Heart left ventricle (tissue), 16 donors: Measurements from ENCODE around the gene HTRA3. TPM values are rescaled to one million over a fixed set of nuclear protein-coding genes. Genes with fewer than 3 reads are reported as not detected.

ENCODE experiments used
- ATAC-seq, 4 donors: fragments of 200-7000 bp; cut with Tn5 transposase; one replicate each; pipeline ENCODE4 v1.9.1; 2020 to 2022; ENCODE audit warnings: moderate library complexity in 4 of 4, mild to moderate bottlenecking in 3 of 4, moderate number of reproducible peaks in 1 of 4
- DNase-seq, 5 donors: peaks; one replicate each; pipeline ENCODE4 v3.0.0-alpha.2; 2020
- H3K27ac ChIP-seq, 12 donors: fragments of 200-600 bp; sonication (generic) in 4 of 12; one replicate each; pipeline versions ENCODE4 v1.5.0 to v1.8.0; 2016 to 2022; ENCODE audit warnings: mild to moderate bottlenecking in 2 of 12
- H3K27me3 ChIP-seq, 9 donors: fragments of 200-600 bp; sonication (generic) in 2 of 9; one replicate each; pipeline versions ENCODE4 v1.5.1 to v1.8.0; 2016 to 2022; ENCODE audit warnings: mild to moderate bottlenecking in 3 of 9
- H3K36me3 ChIP-seq, 9 donors: fragments of 200-600 bp; sonication (generic) in 2 of 9; one replicate each; pipeline versions ENCODE4 v1.5.0 to v1.8.0; 2018 to 2022; ENCODE audit warnings: mild to moderate bottlenecking in 2 of 9
- H3K4me1 ChIP-seq, 12 donors: fragments of 200-600 bp; sonication (generic) in 4 of 12; one replicate each; pipeline versions ENCODE4 v1.5.0 to v1.8.0; 2016 to 2022; ENCODE audit warnings: mild to moderate bottlenecking in 3 of 12
- H3K4me3 ChIP-seq, 12 donors: fragments of 200-600 bp; sonication (generic) in 4 of 12; one replicate each; pipeline versions ENCODE4 v1.5.0 to v1.8.0; 2017 to 2022; ENCODE audit warnings: mild to moderate bottlenecking in 9 of 12, moderate library complexity in 4 of 12
- H3K9me3 ChIP-seq, 12 donors: fragments of 200-600 bp; sonication (generic) in 4 of 12; one replicate each; pipeline versions ENCODE4 v1.5.0 to v1.8.0; 2016 to 2022; ENCODE audit warnings: mild to moderate bottlenecking in 1 of 12
- CTCF ChIP-seq, 12 donors: fragments of 200-600 bp; sonication (generic) in 4 of 12; IDR thresholded peaks; one replicate each; pipeline versions ENCODE4 v1.5.0 to v1.8.0; 2018 to 2022; ENCODE audit warnings: antibody characterized with exemption in 12 of 12, mild to moderate bottlenecking in 5 of 12
- POLR2A ChIP-seq, 2 donors: fragments of 450-650 bp; IDR thresholded peaks; one replicate each; pipeline ENCODE4 v1.6.1; 2017; ENCODE audit warnings: antibody characterized with exemption in 2 of 2, mild to moderate bottlenecking in 2 of 2, moderate library complexity in 2 of 2
- WGBS, 4 donors: extraction: QIAGEN DNeasy Blood & Tissue Kit in 2 of 4; methylation state at CpG; one replicate each; pipeline versions ENCODE4 v1.1.5 to v1.1.7; 2013 to 2018; 5-methylcytosine and 5-hydroxymethylcytosine counted together
- intact Hi-C, 10 donors: fragments of 100-400 bp; cut with DNase I; formaldehyde crosslinking; loops; one replicate each; pipeline versions ENCODE4 v1.11.1 to v1.14.2; 2022
- polyA plus RNA-seq, 2 donors: library from polyadenylated mRNA; stranded (reverse); fragments of 200-250 nt; gene quantifications; one replicate each; pipeline ENCODE4 v1.2.3, GENCODE V29; 2013
- total RNA-seq, 9 donors: library from RNA; depleted of rRNA in 2 of 9; stranded (reverse); fragments of >200 nt in 2 of 9; fragmentation: NEBNext Ultra II Directional in 3 of 9; extraction: Animal tissue kit (Norgen Biotek cat#: 25700) in 3 of 9; gene quantifications; one replicate each; pipeline versions ENCODE4 v1.1.0 to v1.2.4, GENCODE V29; 2016 to 2023
- donor health status: ischemic (EF 13 %, LVEDD 7.1; RV severe dilation, severe dysfunction).
- donor health status: healthy with polysubstance abuse.
- donor health status: DM: no; HTN: yes; CAD: no.
- donor health status: DM: no; HTN: no; CAD: no.
- donor health status: ischemic (EF 25% LVEDD 6.9; RV normal size, moderate dysfunction).
- donor health status: ischemic (EF 25% LVEDD 5.7; RV mildly dilated, moderate dysfunction).
- donor health status: healthy.
- donor health status: DM: yes; HTN: yes; CAD: no.
- donor health status: ischemic (EF 35%, LVEDD 5.7; RV mildly dilated, moderate dysfunction).
- donor health status: nonischemic (EF 11% LVEDD 7.7; RV severe dilation, severe dysfunction).
- donor health status: DM: yes; HTN: yes; CAD: no.
- donor health status: PGD.
- donor health status: ischemic (EF 29% LVEDD 5.4; RV normal size, mild dysfunction).
- donor health status: nonischemic (EF 23%, LVEDD 6.1; RV moderate dilation, normal function).

The HTRA3 gene
- total and polyA plus RNA-seq, 11 donors: 26.8 to 84.6 (median 50.1) TPM

- intact Hi-C loops: loop anchor here in 2 of 10 donors (2.0 to 5.0 kb wide), 2 partner anchors 66 to 72 kb away; no protein-coding TSS in a partner anchor
- WGBS, 4 donors: 26 to 40% (median 35%) methylated on average over 14 to 15 of the region's 15 CpGs
- Histone ChIP-seq H3K27ac (peak overlapping the region in 11 of 12 donors; percentile 1 to 85 (median 60)), H3K9me3 (peaks cover 0 to 16% (median 3%) of the 10 kb centered on the region in 12 donors), H3K4me3 (no peak overlapping the region), H3K36me3 (no peaks in the 10 kb centered on the region), H3K27me3 (no peaks in the 10 kb centered on the region), H3K4me1 (peaks cover 2 to 21% (median 15%) of the 10 kb centered on the region in 12 donors)
- peak; percentile 47 to 88 (median 86) for DNase-seq
- peak; percentile 94 to 97 (median 96) for ATAC-seq
- TF ChIP-seq CTCF (IDR thresholded peaks at IDR 0.05): peak in 8 of 12 donors; percentile 17 to 38 (median 22)
- no peak for TF ChIP-seq POLR2A (IDR thresholded peaks at IDR 0.05)
Measured at GRCh38 chr4:8330821-8331574, 61.4 kb downstream of the HTRA3 start.

- no peaks in the 10 kb centered on the region for H3K27me3 ChIP-seq
- DNase-seq (peak in 2 of 5 donors; percentile 20 to 23), ATAC-seq (no peak)
- no peaks in the 10 kb centered on the region for H3K36me3 ChIP-seq
- H3K27ac ChIP-seq: peak overlapping the region in 7 of 12 donors; percentile 29 to 85 (median 60)
- WGBS, 4 donors: 81 to 91% (median 87%) methylated on average over 6 of the region's 6 CpGs
- H3K4me3 ChIP-seq: no peak overlapping the region
- intact Hi-C loops: loop anchor here in 2 of 10 donors (2.0 to 5.0 kb wide), 2 partner anchors 66 to 71 kb away; no protein-coding TSS in a partner anchor
- peaks cover 0 to 16% (median 3%) of the 10 kb centered on the region in 12 donors for H3K9me3 ChIP-seq
- peaks cover 2 to 21% (median 15%) of the 10 kb centered on the region in 12 donors for H3K4me1 ChIP-seq
- TF ChIP-seq CTCF (IDR thresholded peaks at IDR 0.05): no peak
- TF ChIP-seq POLR2A (IDR thresholded peaks at IDR 0.05): no peak
Measured at GRCh38 chr4:8331575-8331955, 62.0 kb downstream of the HTRA3 start.

GRCh38 chr4:8332038-8332857 lies 62.7 kb downstream of the HTRA3 start:
- peak in 1 of 5 donors; percentile 21 for DNase-seq
- H3K27me3 ChIP-seq: no peaks in the 10 kb centered on the region
- H3K4me3 ChIP-seq: no peak overlapping the region
- WGBS, 4 donors: 90 to 96% (median 93%) methylated on average over 12 of the region's 12 CpGs
- peaks cover 0 to 11% (median 0%) of the 10 kb centered on the region in 12 donors for H3K9me3 ChIP-seq
- H3K4me1 ChIP-seq: peaks cover 2 to 21% (median 15%) of the 10 kb centered on the region in 12 donors
- H3K27ac ChIP-seq: peak overlapping the region in 1 of 12 donors; percentile 81
- intact Hi-C loops: loop anchor here in 1 of 10 donors (5.0 kb wide), 1 partner anchor 65 kb away; no protein-coding TSS in a partner anchor
- ATAC-seq: no peak
- TF ChIP-seq CTCF (IDR thresholded peaks at IDR 0.05) (no peak), POLR2A (IDR thresholded peaks at IDR 0.05) (no peak)
- H3K36me3 ChIP-seq: no peaks in the 10 kb centered on the region
